DMS 273 (cell line): ENCODE data around the gene GIPC1.

Source experiments
- DNase-seq: peaks from one replicate; lab custom pipeline; 2025; ENCODE audit not compliant: unreplicated experiment; lab: John Stamatoyannopoulos, UW

The GIPC1 gene

DNA sequence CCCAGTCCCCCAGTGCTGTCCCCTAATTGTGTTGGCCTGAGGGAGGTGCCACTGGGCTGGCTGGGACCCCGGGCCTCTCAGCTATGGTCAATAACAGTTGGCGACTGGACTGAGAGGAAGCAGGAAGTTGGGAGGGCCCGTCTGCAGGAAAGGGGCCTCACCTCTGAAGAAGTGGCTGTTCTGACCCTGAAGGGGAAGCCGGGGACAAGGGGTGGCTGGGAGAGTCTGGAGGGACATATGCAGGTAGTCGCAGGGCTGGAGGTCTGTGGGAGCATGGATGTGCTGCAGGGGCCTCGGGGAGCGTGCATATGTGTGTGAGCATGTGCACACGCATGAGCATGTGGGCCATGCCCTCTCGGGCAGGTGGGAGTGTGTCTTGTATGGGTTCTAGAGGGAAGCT is 56.9 kb downstream of the GIPC1 start:
- no peak for DNase-seq

DNA sequence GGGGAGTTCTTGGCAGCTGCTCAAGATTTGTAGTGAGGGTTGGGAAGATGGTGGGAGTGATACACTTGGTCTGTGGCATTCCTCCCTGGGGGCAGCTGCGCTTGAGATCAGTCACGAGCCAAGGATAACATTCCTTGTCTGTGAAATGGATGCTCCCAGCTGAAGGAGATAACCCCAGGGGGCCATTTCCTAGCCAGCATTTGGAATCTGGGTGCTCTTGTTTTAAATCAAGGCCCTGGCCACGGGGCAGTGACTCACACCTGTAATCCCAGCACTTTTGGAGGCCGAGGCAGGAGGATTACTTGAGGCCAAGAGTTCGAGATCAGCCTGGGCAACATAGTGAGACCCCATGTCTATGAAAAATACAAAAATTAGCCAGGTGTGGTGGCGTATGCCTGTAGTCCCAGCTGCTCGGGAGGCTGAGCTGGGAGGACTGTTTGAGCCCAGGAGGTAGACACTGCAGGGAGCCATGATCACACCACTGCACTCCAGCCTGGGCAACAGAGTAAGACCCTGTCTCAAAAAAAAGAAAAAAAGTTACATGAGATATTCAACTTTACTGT is 58.3 kb downstream of the GIPC1 start:
- DNase-seq: no peak

DNA sequence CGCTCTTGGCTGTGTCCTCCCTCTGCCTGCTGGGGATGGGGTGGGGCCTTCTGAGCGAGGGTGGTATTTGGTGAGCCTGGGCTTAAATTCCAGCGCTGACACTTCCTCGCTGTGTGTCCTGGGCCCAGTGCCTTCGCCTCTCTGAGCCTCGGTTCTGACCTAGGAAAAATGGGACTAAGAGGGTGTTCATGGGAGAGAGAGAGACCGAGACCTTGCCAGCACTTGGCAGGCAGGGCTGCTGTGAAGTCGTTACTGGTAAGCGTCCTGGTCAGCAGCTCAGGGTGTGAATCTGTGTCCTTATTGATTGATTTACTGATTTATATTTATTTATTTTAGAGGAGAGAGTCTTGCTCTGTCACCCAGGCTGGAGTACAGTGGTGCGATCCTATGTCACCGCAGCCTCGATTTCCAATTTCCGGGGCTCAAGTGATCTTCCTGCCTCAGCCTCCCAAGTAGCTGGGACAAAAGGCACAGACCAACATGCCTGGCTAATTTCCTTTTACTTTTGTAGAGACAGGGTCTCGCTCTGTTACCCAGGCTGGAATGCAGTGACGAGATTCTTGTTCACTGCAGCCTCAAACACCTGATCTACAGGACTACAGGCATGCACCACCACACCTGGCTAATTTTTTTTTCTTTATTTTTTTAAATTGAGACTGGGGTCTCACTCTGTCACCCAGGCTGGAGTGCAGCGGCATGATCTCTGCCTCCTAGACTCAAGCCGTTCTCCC is 60.4 kb downstream of the GIPC1 start:
- no peak for DNase-seq

DNA sequence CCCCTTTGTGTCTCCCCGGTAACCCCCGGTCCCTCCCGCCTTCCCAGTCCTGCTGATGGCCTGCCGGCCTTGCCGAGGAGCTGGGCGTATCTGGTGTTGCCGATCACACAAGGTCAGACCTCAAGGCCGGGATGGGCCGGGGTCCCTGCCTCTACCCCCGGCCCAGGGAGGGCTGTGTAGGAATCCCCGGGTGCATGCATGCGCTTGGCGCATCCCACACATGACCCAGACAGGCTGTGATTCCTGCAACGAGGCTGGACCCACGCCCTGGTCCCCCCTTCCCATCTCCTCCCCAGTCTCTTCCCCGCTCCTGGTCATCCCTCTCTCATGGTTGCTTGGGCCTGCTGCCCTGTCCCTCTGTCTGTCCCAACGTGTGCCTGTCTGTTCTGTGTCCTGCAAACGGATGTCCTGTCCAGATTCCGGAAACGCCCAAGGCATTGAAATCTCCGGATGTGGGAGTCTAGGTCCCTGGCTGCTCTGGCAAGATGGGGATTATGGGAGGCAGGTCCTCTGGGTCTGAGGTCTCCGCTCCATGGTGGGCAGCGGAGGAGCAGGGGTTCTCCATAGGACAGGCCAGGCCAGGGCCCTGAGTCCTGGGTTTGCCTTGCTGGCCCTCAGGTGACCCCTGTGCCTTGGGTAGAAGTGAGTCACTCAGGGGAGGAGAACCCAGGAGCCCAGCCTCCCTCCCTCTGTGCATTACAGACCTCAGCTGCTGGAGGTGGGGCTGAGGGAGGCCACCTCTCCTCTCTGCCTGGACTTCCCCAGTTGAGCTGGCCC is 61.2 kb downstream of the GIPC1 start:
- no peak for DNase-seq

DNA sequence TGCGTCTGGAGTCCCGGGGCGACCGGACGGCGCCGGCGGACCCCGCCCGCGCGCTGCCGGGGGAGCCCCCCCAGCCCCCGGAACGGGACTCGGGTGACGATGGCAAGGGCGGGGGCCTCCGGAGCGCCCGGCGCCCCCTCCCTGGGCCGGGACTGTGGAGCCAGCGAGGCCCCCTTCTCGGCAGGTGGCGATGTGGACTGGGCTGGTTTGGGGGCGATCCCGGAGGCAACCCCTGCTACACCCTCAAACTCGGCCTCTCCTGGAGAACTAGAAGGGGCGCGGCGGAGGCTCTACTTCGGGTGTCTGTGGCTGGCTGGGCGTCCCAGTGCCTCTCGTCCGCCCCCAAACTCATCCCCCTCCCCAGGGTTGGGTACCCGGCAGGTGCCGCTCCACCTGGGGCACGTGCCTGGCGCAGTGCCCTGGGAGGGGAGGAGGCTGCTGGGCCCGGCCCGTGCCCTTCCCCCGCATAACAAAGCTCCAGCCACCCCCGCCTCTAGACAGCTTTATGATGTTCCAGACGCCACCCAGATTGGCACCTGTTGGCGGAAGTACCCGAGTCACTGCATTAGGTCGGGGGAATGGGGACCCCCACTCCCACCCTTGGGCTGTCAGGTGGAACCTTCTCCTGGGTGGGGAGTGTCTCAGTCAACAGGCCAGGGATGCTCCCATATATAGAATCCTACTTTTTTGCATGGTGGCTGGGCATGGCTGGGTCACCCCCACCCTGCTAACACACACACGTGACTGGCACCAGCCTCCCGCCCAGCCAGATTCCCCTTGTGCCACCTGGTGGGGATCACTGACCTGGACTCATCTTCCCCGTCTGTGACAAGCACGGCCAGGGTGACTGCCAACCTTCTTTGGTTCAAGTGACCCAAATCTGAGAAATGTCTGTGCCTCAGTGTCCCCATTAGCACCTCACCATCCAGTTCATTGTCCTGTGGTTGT is 62.1 kb downstream of the GIPC1 start:
- peak; percentile 54 for DNase-seq

DNA sequence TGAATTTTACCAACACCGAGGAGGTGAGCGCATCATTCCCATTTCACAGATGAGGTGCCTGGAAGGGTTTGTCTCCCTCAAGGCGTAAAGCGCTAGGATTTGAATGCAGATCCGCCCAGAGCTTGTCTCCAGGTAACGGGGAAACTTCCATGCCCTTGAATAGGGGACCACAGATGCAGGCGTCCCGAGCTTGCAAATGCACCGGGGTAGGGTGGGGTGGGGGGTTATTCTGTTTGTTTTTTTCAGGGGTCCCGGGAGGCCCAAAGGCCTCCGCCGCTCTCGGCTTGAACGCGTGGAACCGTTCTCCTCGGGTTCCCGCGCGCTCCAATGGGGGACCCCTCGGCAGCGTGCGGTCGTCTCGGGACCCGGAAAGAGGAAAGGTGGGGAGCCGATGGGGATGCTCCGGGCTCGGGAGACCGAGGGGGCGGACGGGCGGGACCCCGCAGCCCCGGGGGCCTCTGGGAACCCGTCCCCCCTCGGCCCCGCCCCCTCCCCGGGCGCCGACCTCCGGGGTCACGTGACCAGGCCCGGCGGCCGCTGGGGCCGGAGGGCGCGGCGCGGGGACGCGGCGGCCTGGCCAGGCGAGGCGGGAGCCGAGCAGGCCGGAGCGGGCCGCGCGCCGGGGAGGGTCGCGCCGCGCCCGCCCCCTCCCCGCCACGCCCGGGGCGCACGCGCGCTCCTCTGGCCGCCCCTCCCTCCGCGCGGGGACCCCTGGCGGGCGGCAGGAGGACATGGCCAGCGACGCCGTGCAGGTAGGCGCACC is 63.0 kb downstream of the GIPC1 start, which contains the start of gene PKN1:
Gene PKN1, plus strand, starts transcription at position 516 of the 763 bp plus-strand sequence. Its CDS starts 216 bp downstream, at position 732.
- peak; percentile 79 for DNase-seq

DNA sequence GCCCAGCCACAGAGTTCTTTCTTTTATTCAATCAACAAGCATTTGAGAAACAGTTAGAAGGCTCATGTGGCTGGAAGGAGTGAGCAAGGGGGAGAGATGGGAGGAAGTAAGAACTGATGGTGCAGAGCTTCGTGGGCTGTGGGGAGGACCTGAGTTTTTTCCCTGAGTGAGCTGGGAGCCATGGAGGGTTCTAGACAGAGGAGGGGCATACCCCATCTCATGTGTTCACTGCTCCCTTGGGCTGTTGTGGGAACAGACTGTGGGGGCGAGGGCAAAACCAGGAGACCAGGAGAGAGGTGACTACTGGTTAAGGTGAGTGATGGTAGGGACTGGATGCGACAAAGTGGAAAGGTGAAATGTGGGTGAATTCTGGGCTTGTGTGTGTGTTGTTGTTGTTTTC is 65.2 kb downstream of the GIPC1 start:
- DNase-seq: no peak

DNA sequence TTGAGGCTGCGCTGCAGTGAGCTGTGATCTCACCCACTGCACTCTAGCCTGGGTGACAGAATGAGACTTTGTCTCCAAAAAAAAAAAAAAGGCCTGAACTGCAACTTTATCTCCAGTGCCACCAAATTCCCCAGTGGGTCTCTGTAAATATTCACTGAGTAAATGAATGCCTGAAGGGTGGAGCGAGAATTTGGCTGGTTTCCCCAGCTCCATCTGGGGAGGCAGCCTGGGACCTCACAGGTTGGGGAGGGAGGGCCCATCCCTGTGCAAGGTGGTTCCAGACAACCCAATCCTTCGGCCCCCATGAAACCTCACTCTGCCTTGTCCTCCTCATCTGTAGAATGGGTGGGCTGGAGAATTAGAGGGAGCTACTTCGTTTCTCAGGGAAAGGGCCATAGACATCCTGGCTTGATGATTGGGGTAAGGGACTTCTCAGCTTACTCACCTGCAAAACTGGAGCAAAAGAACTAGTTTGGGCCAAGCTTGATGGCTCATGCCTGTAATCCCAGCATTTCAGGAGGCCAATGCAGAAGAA is 67.0 kb downstream of the GIPC1 start:
- DNase-seq: peak; percentile 52
